Measurements from ENCODE around the gene ADAMTS8.

Gene ADAMTS8, protein sequence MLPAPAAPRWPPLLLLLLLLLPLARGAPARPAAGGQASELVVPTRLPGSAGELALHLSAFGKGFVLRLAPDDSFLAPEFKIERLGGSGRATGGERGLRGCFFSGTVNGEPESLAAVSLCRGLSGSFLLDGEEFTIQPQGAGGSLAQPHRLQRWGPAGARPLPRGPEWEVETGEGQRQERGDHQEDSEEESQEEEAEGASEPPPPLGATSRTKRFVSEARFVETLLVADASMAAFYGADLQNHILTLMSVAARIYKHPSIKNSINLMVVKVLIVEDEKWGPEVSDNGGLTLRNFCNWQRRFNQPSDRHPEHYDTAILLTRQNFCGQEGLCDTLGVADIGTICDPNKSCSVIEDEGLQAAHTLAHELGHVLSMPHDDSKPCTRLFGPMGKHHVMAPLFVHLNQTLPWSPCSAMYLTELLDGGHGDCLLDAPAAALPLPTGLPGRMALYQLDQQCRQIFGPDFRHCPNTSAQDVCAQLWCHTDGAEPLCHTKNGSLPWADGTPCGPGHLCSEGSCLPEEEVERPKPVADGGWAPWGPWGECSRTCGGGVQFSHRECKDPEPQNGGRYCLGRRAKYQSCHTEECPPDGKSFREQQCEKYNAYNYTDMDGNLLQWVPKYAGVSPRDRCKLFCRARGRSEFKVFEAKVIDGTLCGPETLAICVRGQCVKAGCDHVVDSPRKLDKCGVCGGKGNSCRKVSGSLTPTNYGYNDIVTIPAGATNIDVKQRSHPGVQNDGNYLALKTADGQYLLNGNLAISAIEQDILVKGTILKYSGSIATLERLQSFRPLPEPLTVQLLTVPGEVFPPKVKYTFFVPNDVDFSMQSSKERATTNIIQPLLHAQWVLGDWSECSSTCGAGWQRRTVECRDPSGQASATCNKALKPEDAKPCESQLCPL

DNA sequence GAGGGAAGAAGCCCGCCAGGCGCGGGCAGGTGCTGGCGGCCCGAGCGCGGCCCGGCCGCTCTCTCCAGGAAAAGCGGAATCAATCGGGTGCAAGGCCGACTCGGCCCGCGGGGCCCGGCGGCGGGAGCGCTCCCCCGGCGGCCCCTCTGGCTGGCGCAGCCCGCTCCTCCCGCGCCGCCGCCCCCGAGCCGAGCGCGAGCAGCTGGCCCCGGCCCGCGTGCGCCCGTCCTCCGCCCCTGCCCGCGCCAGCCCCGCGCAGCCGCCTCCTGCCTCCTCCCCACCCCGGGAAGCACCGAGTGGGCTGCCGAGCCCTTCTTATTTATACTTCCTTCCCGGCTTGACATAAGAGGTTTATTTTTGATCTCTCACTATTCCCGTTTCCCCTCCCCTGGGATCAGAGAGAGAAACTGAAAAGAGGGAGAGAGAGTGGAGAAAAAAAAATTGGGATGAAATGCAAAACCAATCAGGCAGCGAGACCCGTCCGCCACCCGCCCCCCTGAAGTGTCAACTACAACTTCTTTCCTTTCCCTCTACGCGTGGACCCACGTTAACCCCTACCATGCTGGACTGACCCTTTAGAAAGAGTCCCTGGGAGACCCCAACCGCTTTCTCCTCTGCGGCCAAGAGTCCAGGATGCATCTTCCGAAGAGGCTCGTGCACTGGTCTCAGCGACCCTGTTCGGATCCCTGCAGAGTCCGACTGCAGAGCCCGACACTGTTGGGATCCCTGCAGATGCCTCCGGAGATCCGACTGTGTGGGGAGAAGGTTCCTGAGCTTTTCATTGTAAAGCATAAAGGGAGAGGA is at the start of gene ADAMTS8:
TSS of gene ADAMTS8 (minus strand) at position 294 of the 804 bp plus-strand sequence. CDS start 323 bp downstream, outside the sequence.
- DNase-seq: peak; percentile 8

GRCh38 chr11:130477586-130478203 is 49.3 kb upstream of the ADAMTS8 start:
- DNase-seq: no peak

- DNase-seq: no peak
Observed at GRCh38 chr11:130476922-130477491, 48.6 kb upstream of the ADAMTS8 start.

DNA sequence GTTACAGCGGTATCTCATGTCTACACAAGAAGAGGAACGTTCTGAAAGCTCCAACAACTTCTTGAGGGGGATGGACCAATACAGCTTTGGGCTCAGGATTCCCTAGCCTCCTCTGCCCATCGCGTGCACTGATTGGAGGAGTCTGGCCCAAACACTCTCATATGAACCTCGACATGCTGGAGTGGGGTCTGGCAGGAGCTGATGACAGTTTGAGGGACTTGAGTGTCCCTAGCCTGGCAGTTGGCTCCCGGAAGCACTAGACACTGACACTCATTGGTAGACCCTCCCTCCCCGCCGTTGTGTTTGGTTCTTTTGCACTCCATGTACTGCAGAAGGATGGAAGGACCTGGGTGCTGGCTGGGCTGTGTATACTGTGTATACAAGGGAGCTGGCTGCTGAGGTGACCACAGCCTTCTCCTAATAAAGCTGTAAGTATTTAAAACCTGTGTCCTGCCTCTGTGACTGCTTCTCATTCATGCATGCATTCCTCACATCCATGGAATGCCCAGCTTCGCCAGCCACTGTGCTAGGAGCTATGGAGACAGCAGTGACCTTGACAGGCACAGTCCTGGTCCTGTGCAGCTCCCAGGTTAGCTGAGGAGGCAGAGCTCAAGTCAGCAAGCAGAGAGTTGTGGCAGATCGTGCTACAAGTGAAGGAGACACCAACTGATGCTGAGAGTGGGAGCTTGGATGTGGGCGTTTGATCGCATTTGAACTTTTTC is 48.0 kb upstream of the ADAMTS8 start:
- DNase-seq: no peak

GRCh38 chr11:130475426-130476053 is 47.1 kb upstream of the ADAMTS8 start:
- no peak for DNase-seq

DNA sequence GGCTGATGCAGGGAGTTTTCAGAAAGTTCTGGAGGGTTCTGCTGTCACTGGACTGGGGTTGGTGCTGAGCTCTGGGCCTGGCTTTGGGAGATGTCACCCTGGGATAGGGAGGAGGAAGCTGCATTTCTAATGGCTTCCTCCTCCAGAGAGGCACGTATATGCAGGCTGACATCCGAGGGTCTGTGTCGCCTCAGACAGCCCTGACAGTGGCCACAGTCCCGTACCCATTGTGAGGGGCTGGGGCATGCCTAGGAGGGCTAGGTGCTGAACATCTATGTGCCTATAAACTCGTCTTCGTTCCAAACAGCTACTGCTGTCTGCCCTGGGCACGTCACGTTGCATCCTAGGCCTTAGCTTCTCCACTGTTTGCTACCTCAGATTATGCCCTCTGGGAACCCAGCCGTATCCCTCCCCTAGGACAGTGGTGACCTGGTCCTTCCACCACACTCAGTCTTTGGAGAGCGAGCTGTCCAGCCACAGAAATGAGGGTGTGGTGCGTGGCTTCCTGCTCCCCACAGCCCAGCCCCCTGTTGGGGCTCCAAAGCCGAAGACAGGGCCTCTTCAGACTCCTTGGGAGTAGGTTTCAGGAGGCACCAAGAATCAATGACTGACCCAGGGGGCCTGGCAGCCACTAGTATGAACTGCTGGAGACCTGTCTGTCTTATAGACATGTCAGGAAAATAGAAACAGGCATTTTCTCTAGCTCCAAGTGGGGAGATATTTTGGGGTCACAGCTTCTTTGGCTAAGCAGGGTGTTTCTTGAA is 46.4 kb upstream of the ADAMTS8 start:
- DNase-seq: no peak

GRCh38 chr11:130473795-130474377 is 45.5 kb upstream of the ADAMTS8 start:
- DNase-seq: no peak

GRCh38 chr11:130473056-130473794 is 44.8 kb upstream of the ADAMTS8 start:
- no peak for DNase-seq

- DNase-seq: no peak
Observed at GRCh38 chr11:130472434-130472961, 44.1 kb upstream of the ADAMTS8 start.

DNA sequence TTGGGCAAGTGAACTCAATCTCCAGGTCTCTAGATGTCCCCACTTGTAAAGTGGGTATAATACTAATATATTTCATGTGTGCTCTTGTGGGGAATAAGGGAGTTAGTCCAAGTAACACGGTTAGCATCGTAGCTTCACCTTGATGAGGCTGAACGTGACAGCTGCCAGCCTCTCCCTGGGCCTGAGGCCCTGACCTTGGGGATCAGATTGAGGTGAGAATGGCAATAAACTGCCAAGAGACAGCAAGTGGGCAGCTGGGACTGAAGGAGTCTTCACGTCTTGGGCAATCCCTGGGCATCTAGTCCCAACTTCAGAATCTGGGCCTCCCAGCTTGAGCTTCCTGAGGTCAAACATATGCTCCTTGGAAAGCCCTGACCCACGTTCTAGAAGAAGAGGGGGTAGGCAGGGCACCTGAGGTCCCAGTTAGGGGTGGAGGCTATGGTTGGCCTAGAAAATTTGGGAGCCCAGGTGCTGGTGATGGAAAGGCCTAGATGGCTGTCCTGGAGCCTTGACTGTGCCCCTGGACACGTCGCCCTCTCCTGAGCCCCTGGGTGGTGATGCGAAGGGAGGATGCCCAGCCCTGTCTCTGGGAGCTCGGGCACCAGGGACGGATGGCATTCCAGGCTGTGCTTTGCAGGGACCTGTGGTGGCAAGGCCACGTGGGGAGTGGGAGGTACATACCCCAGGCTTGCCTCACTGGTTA is 43.5 kb upstream of the ADAMTS8 start:
- no peak for DNase-seq

DNA sequence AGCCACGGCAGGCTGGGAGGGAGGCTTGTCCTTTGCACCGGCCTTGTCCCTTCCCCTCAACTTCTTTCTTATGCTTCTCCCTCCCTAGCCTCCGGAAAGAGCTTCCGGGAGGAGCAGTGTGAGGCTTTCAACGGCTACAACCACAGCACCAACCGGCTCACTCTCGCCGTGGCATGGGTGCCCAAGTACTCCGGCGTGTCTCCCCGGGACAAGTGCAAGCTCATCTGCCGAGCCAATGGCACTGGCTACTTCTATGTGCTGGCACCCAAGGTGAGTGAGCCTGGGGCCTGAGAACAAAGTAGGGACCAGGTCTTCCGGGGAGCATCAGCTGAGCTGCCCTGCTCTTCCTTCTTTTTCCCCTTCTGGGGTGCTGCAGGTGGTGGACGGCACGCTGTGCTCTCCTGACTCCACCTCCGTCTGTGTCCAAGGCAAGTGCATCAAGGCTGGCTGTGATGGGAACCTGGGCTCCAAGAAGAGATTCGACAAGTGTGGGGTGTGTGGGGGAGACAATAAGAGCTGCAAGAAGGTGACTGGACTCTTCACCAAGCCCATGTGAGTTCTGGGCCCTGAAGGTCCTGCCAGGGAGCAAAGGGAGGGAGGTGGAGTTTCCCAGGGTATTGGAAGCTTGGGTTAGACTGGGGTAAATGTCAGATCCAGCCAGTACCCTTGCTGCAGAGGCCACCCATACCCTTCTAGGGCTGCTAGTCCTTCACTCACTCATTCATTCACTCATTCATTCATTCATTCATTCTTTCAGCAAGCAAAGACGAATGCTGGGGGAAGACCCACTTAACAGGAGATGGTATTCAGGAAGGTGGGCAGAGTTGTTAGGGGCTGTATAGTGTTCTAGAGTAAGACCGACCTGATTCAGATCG is 42.7 kb upstream of the ADAMTS8 start:
- DNase-seq: no peak

- no peak for DNase-seq
Observed at GRCh38 chr11:130469181-130469580, 40.8 kb upstream of the ADAMTS8 start.

DNA sequence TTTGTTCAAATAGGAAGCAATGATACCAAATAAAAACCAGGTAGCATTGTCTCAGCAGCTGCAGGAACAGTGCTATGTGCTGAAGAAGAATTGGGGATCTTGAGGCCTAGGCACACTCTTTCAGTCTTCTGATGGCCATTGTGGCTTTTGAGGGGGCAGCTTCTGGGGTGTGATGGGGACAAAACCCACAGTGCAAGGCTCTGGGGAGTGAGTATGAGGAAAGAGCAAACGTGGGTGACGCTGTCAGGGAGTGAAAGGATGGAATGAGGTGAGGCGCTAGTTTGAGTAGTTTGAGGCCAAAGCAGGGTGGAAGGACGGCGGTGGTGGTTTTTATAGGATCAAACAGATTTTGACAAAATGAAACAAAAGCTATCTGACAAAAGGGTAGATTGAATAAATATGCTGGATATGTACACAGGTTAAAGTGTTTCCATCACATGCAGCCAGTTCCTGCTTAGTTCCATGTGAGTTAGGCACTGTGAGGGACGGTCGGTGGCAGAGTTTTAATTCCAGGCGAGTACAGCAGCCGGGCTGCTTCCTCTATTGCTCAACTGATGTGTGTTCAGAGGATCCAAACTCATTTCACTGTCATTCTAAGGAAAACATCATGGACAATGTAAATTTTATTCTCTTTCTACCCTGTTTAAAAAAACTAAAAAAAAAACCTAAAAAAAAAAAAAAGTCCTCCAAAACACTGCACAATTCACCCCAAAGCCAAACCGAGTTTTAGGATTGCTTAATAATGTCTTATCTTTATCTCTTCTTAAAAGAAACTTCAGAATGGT is 38.9 kb upstream of the ADAMTS8 start:
- no peak for DNase-seq

DNA sequence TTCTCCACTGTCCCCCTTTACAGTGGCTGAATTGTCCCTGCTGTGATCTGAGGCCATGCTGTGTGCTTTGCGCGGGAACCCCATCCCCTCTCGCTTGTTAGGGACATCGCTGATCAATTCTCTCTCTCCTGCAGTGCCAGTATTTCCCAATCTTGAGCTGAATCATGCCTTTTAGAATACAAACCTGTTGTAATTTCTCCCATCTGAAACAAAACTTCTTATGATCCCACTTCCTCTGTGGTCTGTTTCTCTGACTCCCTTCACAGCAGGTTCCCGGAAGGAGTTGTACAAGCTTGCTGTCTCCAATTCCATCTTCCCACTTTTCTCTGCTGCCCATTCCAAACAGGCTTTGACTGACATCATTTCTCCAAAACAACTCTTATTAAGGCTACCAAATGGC is 36.9 kb upstream of the ADAMTS8 start:
- DNase-seq: no peak

DNA sequence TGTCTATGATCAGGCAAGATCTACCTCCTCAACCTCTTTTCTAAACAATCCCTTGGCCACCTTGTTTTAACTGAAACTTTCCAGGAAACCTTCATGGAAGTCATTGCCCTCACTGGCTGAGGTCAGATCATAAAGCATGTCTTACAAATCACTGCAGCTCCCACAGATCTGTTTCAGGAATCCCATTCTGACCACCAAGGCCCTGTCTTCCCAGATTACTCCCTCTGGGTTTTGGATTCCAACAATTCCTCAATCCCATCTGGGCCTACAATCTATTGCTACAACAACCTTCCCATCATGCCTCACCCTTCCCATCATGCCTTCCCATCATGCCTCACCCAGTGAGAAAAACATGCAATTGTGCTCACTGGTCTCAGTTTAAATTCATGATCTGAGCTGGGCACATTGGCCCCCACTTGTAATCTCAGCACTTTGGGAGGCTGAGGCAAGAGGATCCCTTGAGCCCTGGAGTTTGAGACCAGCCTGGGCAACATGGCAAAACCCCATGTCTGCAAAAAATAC is 35.9 kb upstream of the ADAMTS8 start:
- no peak for DNase-seq

DNA sequence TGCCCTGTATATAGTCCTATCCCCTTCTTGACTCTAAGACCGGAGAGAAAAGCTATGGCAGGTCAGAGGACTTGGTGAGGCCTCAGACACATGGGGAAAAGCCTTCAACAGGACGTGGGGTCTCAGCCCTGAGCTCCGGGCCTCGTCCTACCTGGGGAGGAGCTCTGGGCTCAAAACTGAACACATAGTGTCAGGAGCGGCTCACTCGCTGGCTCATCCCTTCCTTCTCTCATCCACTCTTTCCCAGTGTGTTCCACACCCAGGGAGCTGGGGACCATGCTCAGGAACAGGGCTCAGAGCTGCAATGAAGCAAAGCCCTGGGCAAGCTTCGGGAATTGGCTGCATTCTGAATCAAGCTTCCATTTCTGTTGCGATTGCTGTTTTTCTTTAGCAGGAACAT is 34.5 kb upstream of the ADAMTS8 start:
- DNase-seq: no peak

All from NCI-H2171 (cell line).